BJ (cell line): Measurements from ENCODE around the gene C11orf71. TPM values are rescaled to one million over a fixed set of nuclear protein-coding genes. Genes with fewer than 3 reads are reported as not detected.

Source experiments
- CTCF ChIA-PET: fragments of 350-600 bp; formaldehyde crosslinking; extraction: SDS; loops from one replicate; lab custom pipeline; 2021; ENCODE audit warnings: antibody characterized with exemption, inconsistent platforms; lab: Yijun Ruan, JAX
- POLR2A ChIA-PET: fragments of 300-600 bp; sonication (Branson Sonifier 250); formaldehyde crosslinking; extraction: SDS; loops from one replicate; lab custom pipeline; 2021; ENCODE audit warnings: antibody characterized with exemption; lab: Charles Lee
- DNase-seq: peaks from one replicate; pipeline ENCODE4 v3.0.0-alpha.2; 2011; ENCODE audit warnings: low read depth
- H3K27me3 ChIP-seq: 2 replicates; pipeline ENCODE4 v1.6.0; 2011; ENCODE audit warnings: low read length; ENCODE audit not compliant: control insufficient read depth, insufficient read depth
- H3K36me3 ChIP-seq: 2 replicates; pipeline ENCODE4 v1.5.1; 2011; ENCODE audit warnings: low read length; ENCODE audit not compliant: control insufficient read depth, insufficient read depth
- H3K4me3 ChIP-seq: 2 replicates; pipeline ENCODE4 v1.5.1; 2011; ENCODE audit warnings: low read depth, mild to moderate bottlenecking, control low read depth, low read length
- polyA minus RNA-seq: library from RNA; depleted of rRNA, polyadenylated mRNA; stranded (reverse); fragments of >200 nt; gene quantifications from 2 replicates; pipeline ENCODE4 v1.2.3, GENCODE V29; 2011; rRNA and poly(A)+ RNA removed
- polyA plus RNA-seq: library from polyadenylated mRNA; depleted of rRNA; stranded (reverse); fragments of >200 nt; gene quantifications from 2 replicates; pipeline ENCODE4 v1.2.3, GENCODE V29; 2011; rRNA removed
- TF ChIP-seq, protein P1 (sequence below): IDR thresholded peaks from 2 replicates; pipeline ENCODE4 v1.5.1; 2011; ENCODE audit warnings: low read depth, mild to moderate bottlenecking, control low read depth, inconsistent platforms, low read length, moderate library complexity; ENCODE audit not compliant: insufficient read depth

C11orf71 gene, protein sequence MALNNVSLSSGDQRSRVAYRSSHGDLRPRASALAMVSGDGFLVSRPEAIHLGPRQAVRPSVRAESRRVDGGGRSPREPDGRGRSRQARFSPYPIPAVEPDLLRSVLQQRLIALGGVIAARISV
- polyA plus RNA-seq (2.1 and 2.2 TPM in 2 replicates), polyA minus RNA-seq (0.98 and 2.1 TPM in 2 replicates)

DNA sequence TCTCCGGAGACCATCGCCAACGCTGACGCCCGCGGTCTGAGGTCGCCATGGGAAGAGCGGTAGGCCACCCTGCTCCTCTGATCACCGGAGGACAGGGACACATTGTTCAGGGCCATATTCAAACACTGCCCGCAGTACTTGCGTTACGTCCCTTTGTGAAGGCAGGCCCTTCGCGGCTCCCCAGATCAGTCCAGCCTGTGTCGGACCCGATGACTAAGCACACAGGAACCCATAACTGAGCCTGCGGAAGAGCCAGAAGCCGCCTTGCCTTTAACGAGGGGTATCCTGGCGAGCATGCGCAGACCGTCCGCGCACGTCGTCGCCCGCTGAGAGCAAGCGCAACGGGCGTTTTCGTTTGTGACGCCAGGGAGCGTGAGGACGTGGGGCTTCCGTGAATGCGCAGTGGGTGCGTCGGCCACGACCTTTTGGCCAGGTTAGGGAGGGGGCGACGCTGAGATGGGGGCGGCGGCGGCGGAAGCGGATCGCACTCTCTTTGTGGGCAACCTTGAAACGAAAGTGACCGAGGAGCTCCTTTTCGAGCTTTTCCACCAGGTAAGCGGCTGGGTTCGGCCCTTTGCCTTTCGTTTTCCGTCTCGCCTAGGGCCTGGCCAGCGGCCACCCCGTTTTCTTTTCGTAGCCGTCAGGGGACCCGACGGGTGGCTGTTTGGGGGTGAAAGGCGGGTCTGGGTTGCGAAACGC, at the start of gene C11orf71, which contains the start of gene RBM7:
Gene C11orf71 (minus strand): TSS at position 296 of the 699 bp plus-strand sequence. CDS start 180 bp downstream, at position 116.
Gene RBM7 (plus strand): TSS at position 451 of the 699 bp plus-strand sequence. CDS start 6 bp downstream, at position 457.
- H3K27me3 ChIP-seq: no peaks in the 10 kb centered on the region
- POLR2A ChIA-PET: no interaction called here
- TF ChIP-seq, protein P1, sequence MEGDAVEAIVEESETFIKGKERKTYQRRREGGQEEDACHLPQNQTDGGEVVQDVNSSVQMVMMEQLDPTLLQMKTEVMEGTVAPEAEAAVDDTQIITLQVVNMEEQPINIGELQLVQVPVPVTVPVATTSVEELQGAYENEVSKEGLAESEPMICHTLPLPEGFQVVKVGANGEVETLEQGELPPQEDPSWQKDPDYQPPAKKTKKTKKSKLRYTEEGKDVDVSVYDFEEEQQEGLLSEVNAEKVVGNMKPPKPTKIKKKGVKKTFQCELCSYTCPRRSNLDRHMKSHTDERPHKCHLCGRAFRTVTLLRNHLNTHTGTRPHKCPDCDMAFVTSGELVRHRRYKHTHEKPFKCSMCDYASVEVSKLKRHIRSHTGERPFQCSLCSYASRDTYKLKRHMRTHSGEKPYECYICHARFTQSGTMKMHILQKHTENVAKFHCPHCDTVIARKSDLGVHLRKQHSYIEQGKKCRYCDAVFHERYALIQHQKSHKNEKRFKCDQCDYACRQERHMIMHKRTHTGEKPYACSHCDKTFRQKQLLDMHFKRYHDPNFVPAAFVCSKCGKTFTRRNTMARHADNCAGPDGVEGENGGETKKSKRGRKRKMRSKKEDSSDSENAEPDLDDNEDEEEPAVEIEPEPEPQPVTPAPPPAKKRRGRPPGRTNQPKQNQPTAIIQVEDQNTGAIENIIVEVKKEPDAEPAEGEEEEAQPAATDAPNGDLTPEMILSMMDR: 0 out of 2 replicates have a peak, but pooled peaks have one; percentile 2
- H3K4me3 ChIP-seq: peak within 1 kb of the TSS; percentile 72
- DNase-seq: peak; percentile 96
- CTCF ChIA-PET: interaction anchor here (1.2 kb wide), 1 partner anchor 53 kb away, joined by 3 read pairs; no protein-coding TSS in a partner anchor
- H3K36me3 ChIP-seq: peaks cover 2% of the 10 kb centered on the region

DNA sequence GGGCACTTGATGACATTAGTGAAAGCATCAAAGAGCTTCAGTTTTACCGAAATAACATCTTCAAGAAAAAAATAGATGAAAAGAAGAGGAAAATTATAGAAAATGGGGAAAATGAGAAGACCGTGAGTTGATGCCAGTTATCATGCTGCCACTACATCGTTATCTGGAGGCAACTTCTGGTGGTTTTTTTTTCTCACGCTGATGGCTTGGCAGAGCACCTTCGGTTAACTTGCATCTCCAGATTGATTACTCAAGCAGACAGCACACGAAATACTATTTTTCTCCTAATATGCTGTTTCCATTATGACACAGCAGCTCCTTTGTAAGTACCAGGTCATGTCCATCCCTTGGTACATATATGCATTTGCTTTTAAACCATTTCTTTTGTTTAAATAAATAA, 49.5 kb upstream of the C11orf71 start:
- Histone ChIP-seq H3K27me3 (no peaks in the 10 kb centered on the region), H3K36me3 (peaks cover 12% of the 10 kb centered on the region), H3K4me3 (no peak overlapping the region)
- ChIA-PET POLR2A (no interaction called here), CTCF (interaction anchor here (0.6 to 1.7 kb wide), 2 partner anchors 51 to 102 kb away, joined by 3 read pairs; no protein-coding TSS in a partner anchor)
- no peak for DNase-seq
- TF ChIP-seq, protein P1: no peak

DNA sequence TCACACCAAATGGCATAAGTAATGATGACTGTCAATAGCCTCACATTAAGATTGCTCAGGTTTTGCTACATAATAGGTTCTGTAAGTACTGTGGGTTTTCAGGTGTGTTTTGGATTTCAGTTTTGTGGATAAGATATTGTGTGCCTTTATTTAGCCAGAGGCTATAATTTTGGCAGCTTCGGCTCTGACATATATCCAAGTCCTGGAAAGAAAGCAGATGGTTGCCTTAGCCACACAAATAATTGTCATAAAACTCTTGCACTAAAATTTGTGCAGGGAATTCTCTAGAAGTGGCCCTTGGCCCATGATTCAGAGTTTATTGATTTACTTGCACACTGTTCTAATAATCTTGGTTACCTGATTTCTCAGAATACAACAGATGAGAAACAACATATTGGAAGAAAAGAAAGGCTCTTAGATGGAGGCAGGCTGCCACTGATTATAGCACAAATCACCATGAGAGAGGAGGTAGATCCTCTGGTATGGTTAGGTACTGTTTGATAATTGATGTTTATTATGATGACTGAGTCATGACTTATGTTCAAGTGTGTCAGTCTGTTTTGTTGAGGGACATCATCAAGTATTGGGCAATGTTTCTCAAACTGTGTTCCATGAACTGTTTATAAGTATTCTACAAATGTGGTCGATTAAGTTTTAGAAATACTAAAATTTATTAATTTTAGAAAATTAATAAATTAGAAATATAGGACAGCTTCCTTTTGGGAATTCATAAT, 48.6 kb upstream of the C11orf71 start:
- no peaks in the 10 kb centered on the region for H3K27me3 ChIP-seq
- H3K4me3 ChIP-seq: no peak overlapping the region
- peaks cover 12% of the 10 kb centered on the region for H3K36me3 ChIP-seq
- no peak for DNase-seq
- ChIA-PET POLR2A (no interaction called here), CTCF (no interaction called here)
- TF ChIP-seq, protein P1: no peak

DNA sequence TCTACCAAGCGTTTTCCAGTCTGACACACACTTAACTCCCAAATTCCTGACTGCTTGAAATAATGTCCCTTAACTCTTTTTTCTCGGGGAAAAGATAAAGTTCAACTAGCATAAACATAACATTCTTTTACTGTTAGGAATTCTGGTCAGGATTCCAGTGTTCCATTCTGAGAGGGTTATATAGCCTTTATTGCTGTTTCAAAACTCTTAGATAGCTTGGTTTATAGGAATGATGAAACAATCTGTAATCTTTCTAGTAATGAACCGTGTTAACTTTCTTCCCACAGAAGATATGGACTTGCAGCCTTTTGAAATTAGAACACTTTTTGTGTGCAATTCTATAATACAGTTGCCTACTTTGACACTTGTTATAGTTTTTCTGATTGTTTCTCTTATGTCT, 47.6 kb upstream of the C11orf71 start:
- Histone ChIP-seq H3K27me3 (no peaks in the 10 kb centered on the region), H3K4me3 (no peak overlapping the region), H3K36me3 (peaks cover 8% of the 10 kb centered on the region)
- CTCF ChIA-PET: interaction anchor here (0.6 kb wide), 1 partner anchor 167 kb away, joined by 3 read pairs; no protein-coding TSS in a partner anchor
- POLR2A ChIA-PET: no interaction called here
- DNase-seq: peak; percentile 72
- TF ChIP-seq, protein P1: no peak

DNA sequence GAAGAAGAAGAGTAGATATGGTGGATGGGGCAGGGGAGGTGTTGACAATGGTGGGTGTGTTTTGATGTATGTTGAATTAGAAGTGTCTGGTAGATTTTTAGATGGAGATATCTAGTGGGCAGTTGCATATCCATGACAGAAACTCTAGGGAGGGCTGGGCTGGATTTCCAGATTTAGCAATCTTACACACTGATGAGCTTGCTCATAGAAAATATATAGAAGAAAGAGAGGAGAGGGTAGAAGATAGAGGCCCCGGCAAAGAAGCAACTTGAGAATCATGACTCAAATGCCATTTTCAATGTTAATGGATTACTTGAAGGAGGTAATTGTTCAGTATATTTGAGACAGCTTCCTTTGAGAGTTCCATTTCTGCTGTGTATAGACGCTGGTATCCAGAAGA, 47.1 kb upstream of the C11orf71 start:
- DNase-seq: peak; percentile 3
- Histone ChIP-seq H3K36me3 (peaks cover 7% of the 10 kb centered on the region), H3K4me3 (no peak overlapping the region), H3K27me3 (no peaks in the 10 kb centered on the region)
- POLR2A ChIA-PET: no interaction called here
- TF ChIP-seq, protein P1: no peak
- CTCF ChIA-PET: interaction anchor here (0.6 kb wide), 1 partner anchor 167 kb away, joined by 3 read pairs; no protein-coding TSS in a partner anchor
